GM23338 (cell line): ENCODE data around the gene UBE2G2.

ENCODE experiments used
- CREB1 ChIP-seq: fragments of 250-450 bp; sonication (Bioruptor Pico); IDR thresholded peaks from 2 replicates; pipeline ENCODE4 v1.5.0; 2020; ENCODE audit warnings: low read depth, mild to moderate bottlenecking, moderate library complexity
- EZH2 ChIP-seq: fragments of 200-600 bp; sonication (generic); IDR thresholded peaks from one replicate; pipeline ENCODE4 v1.8.0; 2017; ENCODE audit warnings: antibody characterized with exemption, mild to moderate bottlenecking, low read depth; ENCODE audit not compliant: unreplicated experiment
- EZH2phosphoT487 ChIP-seq: fragments of 200-600 bp; sonication (generic); IDR thresholded peaks from one replicate; pipeline ENCODE4 v1.8.1; 2018; ENCODE audit warnings: antibody characterized with exemption; ENCODE audit not compliant: unreplicated experiment
- POLR2AphosphoS5 ChIP-seq: IDR thresholded peaks from 2 replicates; pipeline ENCODE4 v1.6.1; 2016; ENCODE audit warnings: antibody characterized with exemption, low read depth
- REST ChIP-seq: IDR thresholded peaks from one replicate; pipeline ENCODE4 v1.6.1; 2018; ENCODE audit warnings: antibody characterized with exemption; ENCODE audit not compliant: unreplicated experiment
- ZNF114 ChIP-seq: fragments of 250-450 bp; sonication (Bioruptor Pico); IDR thresholded peaks from 2 replicates; pipeline ENCODE4 v1.5.0; 2020; ENCODE audit warnings: mild to moderate bottlenecking, moderate library complexity
- TF ChIP-seq, protein P1 (sequence below), 2 experiments: fragments of 200-600 bp in 1 of 2; sonication (generic) in 1 of 2; conservative IDR thresholded peaks; 2 replicates each; pipeline versions ENCODE4 v1.5.1 to v1.6.1; 2016 to 2017; ENCODE audit warnings: antibody characterized with exemption in 2 of 2, low read depth in 2 of 2, mild to moderate bottlenecking in 2 of 2, moderate library complexity in 1 of 2

DNA sequence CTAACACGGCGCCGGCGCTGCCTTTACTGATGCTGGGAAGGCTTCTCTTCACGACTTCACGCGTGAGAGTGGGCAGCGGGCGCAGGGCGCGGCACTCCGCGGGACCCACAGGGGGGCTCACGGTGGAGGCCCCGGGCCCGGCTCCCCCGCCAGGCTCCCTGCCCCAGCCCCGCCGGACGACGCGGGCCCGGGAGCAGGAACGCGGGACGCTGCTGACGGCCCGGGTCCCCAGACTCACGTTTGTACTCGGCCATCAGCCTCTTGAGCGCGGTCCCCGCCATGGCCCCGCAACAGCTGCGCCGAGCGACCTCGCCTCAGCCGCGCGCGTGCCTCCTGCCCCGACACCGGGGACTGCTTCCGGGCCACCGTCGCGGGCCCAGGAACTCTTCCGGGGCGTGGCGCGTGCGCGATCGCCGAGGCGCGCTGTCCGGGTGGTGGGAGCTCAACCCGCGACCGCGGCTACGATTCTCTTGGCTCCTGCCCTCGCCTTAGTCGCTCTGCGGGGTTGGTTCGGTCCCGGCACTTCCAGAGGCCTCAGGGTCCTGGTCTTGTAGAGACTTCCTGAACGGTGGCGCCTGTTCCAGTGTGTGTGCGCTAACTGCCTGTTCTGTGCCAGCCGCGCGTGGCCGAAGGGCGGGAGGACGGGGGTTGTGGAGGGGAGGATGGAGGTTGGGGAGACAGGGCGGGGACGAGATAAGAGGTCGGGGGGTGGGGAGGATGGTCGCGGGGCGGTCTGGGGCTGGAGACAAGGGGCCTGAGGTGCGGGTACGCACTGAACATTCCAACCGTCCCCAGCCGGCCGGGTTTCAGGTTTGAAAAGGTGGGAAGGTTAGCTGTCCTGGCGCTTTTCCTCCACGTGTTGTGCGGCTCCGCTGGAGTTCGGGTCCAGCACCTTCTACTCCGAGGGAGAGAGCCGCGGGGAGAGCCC lies at the start of gene UBE2G2:
- TF ChIP-seq, protein P1, sequence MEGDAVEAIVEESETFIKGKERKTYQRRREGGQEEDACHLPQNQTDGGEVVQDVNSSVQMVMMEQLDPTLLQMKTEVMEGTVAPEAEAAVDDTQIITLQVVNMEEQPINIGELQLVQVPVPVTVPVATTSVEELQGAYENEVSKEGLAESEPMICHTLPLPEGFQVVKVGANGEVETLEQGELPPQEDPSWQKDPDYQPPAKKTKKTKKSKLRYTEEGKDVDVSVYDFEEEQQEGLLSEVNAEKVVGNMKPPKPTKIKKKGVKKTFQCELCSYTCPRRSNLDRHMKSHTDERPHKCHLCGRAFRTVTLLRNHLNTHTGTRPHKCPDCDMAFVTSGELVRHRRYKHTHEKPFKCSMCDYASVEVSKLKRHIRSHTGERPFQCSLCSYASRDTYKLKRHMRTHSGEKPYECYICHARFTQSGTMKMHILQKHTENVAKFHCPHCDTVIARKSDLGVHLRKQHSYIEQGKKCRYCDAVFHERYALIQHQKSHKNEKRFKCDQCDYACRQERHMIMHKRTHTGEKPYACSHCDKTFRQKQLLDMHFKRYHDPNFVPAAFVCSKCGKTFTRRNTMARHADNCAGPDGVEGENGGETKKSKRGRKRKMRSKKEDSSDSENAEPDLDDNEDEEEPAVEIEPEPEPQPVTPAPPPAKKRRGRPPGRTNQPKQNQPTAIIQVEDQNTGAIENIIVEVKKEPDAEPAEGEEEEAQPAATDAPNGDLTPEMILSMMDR (conservative IDR thresholded peaks at IDR 0.05; ENCODE audit: low read depth in 2 of 2): no peak
- no peak for TF ChIP-seq EZH2phosphoT487
- TF ChIP-seq EZH2: no peak
- TF ChIP-seq REST: no peak
- TF ChIP-seq CREB1 (CRISPR knock-in tag): no peak
- TF ChIP-seq POLR2AphosphoS5: peak; percentile 87
- TF ChIP-seq ZNF114: no peak
